ENCODE measurements around the gene ULBP2. TPM values are rescaled to one million over a fixed set of nuclear protein-coding genes. Genes with fewer than 3 reads are reported as not detected.
"Not testable (repeated sequence)": the region's sequence is repeated elsewhere in the genome, so short reads cannot be mapped to it uniquely, and the experiment has no call there.

Gene ULBP2
- total RNA-seq, 2 experiments from 2014 or later = 0.32 to 0.43 TPM

- H3K9me3 Mint-ChIP-seq (ENCODE audit: low read depth) = no peaks in the 10 kb centered on the region
- CTCF ChIA-PET = no interaction called here
- DNase-seq = no peak
Observed at GRCh38 chr6:149901444-149902140, 40.2 kb upstream of the ULBP2 start.

DNA sequence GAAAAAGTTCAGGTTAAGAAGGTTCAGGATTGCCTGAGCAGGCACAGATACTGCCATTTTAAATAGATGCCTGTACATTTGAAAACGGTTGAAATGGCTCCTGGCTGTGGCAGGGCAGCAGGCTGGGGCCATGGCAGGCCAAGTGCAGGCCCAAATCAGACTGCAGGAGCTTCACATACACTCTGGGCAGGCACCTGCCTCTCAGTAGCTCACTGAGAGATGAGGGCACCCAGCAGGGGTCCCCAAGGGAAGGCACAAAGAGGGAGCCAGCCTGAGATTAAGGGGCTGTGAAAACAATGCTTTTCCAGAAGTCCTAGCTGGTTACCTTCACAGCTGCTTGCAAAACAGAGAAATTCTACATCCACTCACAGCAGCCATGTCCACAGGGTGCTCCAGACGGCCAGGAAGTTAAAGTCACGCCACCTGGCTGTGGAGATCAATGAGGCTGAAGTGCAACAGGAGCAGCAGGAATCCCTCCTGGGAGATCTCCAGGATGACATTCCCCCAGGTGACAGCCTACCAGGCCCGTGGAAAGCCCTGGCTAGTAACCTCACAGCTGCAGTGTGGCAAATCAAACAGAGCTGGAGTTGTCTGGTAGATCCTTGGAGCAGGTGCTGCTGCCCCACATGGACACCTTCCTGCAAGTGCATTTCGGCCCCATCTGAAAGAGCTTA lies 37.7 kb upstream of the ULBP2 start:
- ChIA-PET CTCF (interaction anchor here (0.7 to 1.6 kb wide), 4 partner anchors 10 to 166 kb away, joined by 3 to 6 read pairs (median 3); no protein-coding TSS in a partner anchor), POLR2A (interaction anchor here (0.7 kb wide), 1 partner anchor 103 kb away, joined by 3 read pairs; no protein-coding TSS in a partner anchor)
- ATAC-seq (no peak), DNase-seq (no peak)
- H3K9me3 Mint-ChIP-seq (ENCODE audit: low read depth) = peaks cover 13% of the 10 kb centered on the region
- intact Hi-C loops (cut with DNase I, micrococcal nuclease) = no loop called here
- no peak overlapping the region for H3K27ac Mint-ChIP-seq
- H3K4me1 Mint-ChIP-seq = no peaks in the 10 kb centered on the region
- H3K4me3 Mint-ChIP-seq = no peak overlapping the region
- H3K27me3 Mint-ChIP-seq = peaks cover 3% of the 10 kb centered on the region
- peaks cover 3% of the 10 kb centered on the region for H3K36me3 Mint-ChIP-seq (ENCODE audit: low read depth)

More at GRCh38 chr6:149901444-149902140, 40.2 kb upstream of the ULBP2 start:
- ATAC-seq = no peak
- POLR2A ChIA-PET = no interaction called here
- intact Hi-C loops (cut with DNase I, micrococcal nuclease) = no loop called here
- no peak overlapping the region for H3K4me3 Mint-ChIP-seq
- H3K27ac Mint-ChIP-seq = no peak overlapping the region
- H3K27me3 Mint-ChIP-seq = peaks cover 3% of the 10 kb centered on the region
- H3K4me1 Mint-ChIP-seq = peaks cover 4% of the 10 kb centered on the region
- H3K36me3 Mint-ChIP-seq (ENCODE audit: low read depth) = no peaks in the 10 kb centered on the region

DNA sequence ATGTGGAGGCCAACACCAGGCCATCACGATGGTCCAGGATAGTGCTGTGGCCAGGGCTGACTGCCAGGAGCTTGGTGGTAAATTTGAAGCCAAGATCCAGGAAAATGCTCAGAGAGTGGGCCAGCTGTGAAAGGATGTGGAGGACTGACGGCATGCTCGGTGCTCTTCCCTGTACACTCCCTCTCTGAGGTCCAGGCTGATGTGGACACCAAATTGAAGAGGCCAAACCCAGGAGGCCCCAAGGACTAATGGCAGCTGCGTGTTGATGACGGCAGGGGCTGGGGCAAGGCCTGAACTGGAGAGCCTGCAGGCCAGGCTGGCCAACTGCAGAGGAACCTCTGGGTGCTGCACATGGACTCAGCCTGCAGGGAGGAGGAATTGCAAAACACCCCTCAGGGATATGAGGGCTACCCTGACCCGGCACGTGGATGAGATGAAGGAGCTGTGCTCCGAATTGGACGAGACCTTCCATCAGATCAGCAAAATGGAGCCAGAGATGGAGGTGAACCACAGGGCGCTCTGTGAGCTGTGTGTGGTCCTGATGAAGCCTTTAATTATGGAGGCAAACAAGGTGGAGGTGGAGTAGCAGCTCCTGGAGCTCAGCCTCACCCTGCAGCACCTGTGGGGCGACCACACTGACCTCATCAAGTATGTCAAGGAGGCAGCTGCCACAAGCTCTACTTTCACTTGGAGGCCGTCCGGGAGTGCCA lies 37.0 kb upstream of the ULBP2 start:
- no peak overlapping the region for H3K27ac Mint-ChIP-seq
- no peaks in the 10 kb centered on the region for H3K4me1 Mint-ChIP-seq
- DNase-seq (no peak), ATAC-seq (no peak)
- POLR2A ChIA-PET = no interaction called here
- H3K4me3 Mint-ChIP-seq = no peak overlapping the region
- intact Hi-C loops (cut with DNase I, micrococcal nuclease) = no loop called here
- peaks cover 3% of the 10 kb centered on the region for H3K27me3 Mint-ChIP-seq
- peaks cover 13% of the 10 kb centered on the region for H3K9me3 Mint-ChIP-seq (ENCODE audit: low read depth)
- CTCF ChIA-PET = interaction anchor here (0.9 to 1.6 kb wide), 5 partner anchors 11 to 166 kb away, joined by 3 to 6 read pairs (median 3); no protein-coding TSS in a partner anchor
- H3K36me3 Mint-ChIP-seq (ENCODE audit: low read depth) = peaks cover 3% of the 10 kb centered on the region

DNA sequence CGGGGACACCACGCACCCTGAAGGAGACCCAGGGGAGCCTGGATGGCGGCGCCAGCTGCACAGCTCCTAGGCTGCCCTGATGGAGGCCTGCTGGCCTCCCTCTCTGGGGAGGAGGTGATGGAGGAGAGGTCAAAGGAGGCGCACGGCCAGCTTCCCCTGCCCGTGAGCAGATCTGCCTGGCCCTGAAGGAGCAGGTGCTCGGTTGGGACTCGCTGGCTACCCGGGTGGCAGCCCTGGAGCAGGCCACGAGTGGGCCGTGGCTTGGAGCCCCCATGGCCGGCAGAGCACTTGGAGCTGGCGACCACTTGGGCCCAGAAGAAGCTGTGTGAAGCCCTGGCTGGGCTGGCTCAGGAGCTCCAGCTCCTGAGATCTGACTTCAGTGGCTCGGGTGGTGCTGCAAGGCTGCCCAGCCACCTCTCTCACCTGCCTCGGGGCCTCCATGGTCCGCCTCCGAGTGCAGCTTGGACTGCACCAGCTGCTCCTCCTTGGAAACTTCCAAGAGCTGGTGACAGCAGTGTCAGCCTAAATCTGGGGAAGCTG lies 36.4 kb upstream of the ULBP2 start:
- POLR2A ChIA-PET = interaction anchor here (0.7 to 1.0 kb wide), 2 partner anchors 20 to 366 kb away, joined by 3 read pairs; no protein-coding TSS in a partner anchor
- no peak overlapping the region for H3K4me3 Mint-ChIP-seq
- H3K27me3 Mint-ChIP-seq = peaks cover 3% of the 10 kb centered on the region
- no peak overlapping the region for H3K27ac Mint-ChIP-seq
- H3K9me3 Mint-ChIP-seq (ENCODE audit: low read depth) = peaks cover 13% of the 10 kb centered on the region
- no peaks in the 10 kb centered on the region for H3K4me1 Mint-ChIP-seq
- no peak for DNase-seq
- ATAC-seq = no peak
- H3K36me3 Mint-ChIP-seq (ENCODE audit: low read depth) = peaks cover 3% of the 10 kb centered on the region
- intact Hi-C loops (cut with DNase I, micrococcal nuclease) = no loop called here
- CTCF ChIA-PET = interaction anchor here (0.9 to 1.6 kb wide), 5 partner anchors 11 to 165 kb away, joined by 3 to 6 read pairs (median 3); no protein-coding TSS in a partner anchor

DNA sequence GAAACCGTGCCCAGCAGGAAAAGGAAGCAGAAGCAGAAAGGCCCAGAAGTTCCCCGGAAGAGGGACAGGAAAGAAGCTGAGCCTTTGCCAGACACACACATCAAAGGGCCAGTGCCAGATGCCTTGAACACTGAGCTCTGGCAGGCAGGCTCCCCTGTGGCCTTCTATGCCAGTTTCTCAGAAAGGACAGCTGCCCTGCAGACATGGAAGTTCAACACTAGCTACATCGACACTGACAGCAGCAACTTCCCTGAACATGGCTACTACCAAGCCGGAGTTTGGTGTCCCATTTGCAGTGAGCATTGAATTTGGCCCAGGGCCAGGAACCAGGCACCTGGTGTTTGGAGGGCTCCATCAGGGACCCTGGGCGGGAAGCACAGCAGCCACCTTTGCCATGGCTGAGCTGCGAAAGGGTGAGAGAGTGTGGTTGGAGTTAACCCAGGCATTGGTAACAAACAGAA lies 35.9 kb upstream of the ULBP2 start:
- H3K4me3 Mint-ChIP-seq = no peak overlapping the region
- DNase-seq (no peak), ATAC-seq (no peak)
- POLR2A ChIA-PET = interaction anchor here (0.7 to 1.0 kb wide), 2 partner anchors 20 to 366 kb away, joined by 3 read pairs; no protein-coding TSS in a partner anchor
- H3K27me3 Mint-ChIP-seq = peaks cover 6% of the 10 kb centered on the region
- intact Hi-C loops (cut with DNase I, micrococcal nuclease) = no loop called here
- peaks cover 13% of the 10 kb centered on the region for H3K9me3 Mint-ChIP-seq (ENCODE audit: low read depth)
- CTCF ChIA-PET = interaction anchor here (1.2 to 1.6 kb wide), 3 partner anchors 14 to 165 kb away, joined by 3 to 6 read pairs (median 4); no protein-coding TSS in a partner anchor
- no peaks in the 10 kb centered on the region for H3K4me1 Mint-ChIP-seq
- peaks cover 3% of the 10 kb centered on the region for H3K36me3 Mint-ChIP-seq (ENCODE audit: low read depth)
- no peak overlapping the region for H3K27ac Mint-ChIP-seq

GRCh38 chr6:149906405-149906804 lies 35.4 kb upstream of the ULBP2 start:
- ATAC-seq = no peak
- H3K9me3 Mint-ChIP-seq (ENCODE audit: low read depth) = peaks cover 13% of the 10 kb centered on the region
- DNase-seq = no peak
- CTCF ChIA-PET = interaction anchor here (1.2 to 1.6 kb wide), 2 partner anchors 14 to 110 kb away, joined by 3 to 4 read pairs; no protein-coding TSS in a partner anchor
- H3K27me3 Mint-ChIP-seq = peaks cover 8% of the 10 kb centered on the region
- H3K36me3 Mint-ChIP-seq (ENCODE audit: low read depth) = peaks cover 3% of the 10 kb centered on the region
- no peak overlapping the region for H3K4me3 Mint-ChIP-seq
- no peak overlapping the region for H3K27ac Mint-ChIP-seq
- no peaks in the 10 kb centered on the region for H3K4me1 Mint-ChIP-seq
- intact Hi-C loops (cut with DNase I, micrococcal nuclease) = no loop called here
- POLR2A ChIA-PET = interaction anchor here (1.0 kb wide), 1 partner anchor 21 kb away, joined by 3 read pairs; no protein-coding TSS in a partner anchor

DNA sequence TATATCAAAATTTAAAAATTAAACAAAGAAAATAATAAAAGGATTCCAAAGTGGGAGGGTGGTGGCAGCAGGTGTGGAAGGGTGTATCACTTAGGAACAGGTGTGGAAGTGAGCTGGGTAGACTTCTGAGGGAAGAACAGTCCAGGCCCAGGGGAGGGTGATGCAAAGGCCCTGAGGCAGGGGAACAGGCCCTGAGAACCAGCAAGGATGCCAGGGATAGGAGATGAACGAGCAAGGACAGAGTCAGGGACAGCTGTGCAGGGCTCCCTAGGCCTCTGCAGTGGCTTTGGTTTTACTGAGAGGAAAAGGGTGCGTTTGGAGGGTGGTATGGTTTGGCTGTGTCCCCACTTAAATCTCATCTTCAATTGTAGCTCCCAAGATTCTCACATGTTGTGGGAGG lies 34.5 kb upstream of the ULBP2 start:
- ATAC-seq = no peak
- Mint-ChIP-seq H3K4me1 (no peaks in the 10 kb centered on the region), H3K27me3 (peaks cover 6% of the 10 kb centered on the region), H3K9me3 (ENCODE audit: low read depth) (peaks cover 13% of the 10 kb centered on the region), H3K4me3 (no peak overlapping the region), H3K27ac (no peak overlapping the region), H3K36me3 (ENCODE audit: low read depth) (peaks cover 3% of the 10 kb centered on the region)
- intact Hi-C loops (cut with DNase I, micrococcal nuclease) = no loop called here
- POLR2A ChIA-PET = no interaction called here
- no peak for DNase-seq
- CTCF ChIA-PET = no interaction called here

GRCh38 chr6:149908480-149908879 lies 33.3 kb upstream of the ULBP2 start:
- intact Hi-C loops (cut with DNase I, micrococcal nuclease); POLR2A ChIA-PET; H3K4me3 Mint-ChIP-seq; DNase-seq; H3K27ac Mint-ChIP-seq; H3K27me3 Mint-ChIP-seq; ATAC-seq; H3K36me3 Mint-ChIP-seq (ENCODE audit: low read depth); H3K4me1 Mint-ChIP-seq: not testable (repeated sequence)
- CTCF ChIA-PET = interaction anchor here (0.6 kb wide), 1 partner anchor 70 kb away, joined by 3 read pairs; no protein-coding TSS in a partner anchor
- peaks cover 13% of the 10 kb centered on the region for H3K9me3 Mint-ChIP-seq (ENCODE audit: low read depth)

DNA sequence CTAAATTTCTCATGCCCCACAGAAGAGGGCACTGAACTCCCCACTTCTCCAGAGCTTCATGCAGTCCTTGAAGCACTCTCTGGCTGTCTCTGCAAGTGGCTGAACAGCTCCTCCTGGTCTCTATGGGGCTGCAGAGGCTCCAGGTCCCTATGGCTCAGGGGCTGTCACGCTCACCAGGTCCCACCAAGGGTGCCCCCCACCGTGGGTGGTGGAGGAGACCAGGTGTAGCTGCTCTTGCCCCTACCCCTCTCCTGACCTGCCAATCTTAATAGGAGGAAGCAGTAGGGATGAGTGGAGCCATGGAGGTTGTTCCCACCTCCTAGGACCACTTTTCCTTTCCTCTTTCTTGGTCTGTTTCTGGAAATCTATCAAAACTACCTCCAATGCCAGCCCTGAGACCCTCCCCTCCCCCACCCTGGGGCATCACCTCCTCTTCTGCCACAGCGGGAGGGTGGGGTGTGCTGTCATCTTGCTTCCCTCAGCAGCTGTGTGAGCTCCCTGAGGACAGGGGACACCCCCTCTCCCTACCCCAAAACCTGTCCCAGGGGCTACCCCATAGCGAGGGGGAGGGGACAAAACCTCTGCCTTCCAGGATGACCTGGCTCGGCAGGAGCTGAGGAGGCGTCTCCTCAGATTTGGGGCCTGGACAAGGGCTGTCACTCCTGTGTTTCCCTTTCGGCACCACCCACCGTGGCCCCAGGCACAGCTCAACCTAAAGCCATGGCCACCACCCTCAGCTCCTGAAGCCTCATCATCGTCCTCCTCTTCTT lies 31.9 kb upstream of the ULBP2 start:
- DNase-seq (no peak), ATAC-seq (no peak)
- intact Hi-C loops (cut with DNase I, micrococcal nuclease) = no loop called here
- H3K36me3 Mint-ChIP-seq (ENCODE audit: low read depth) = peaks cover 3% of the 10 kb centered on the region
- peaks cover 13% of the 10 kb centered on the region for H3K9me3 Mint-ChIP-seq (ENCODE audit: low read depth)
- ChIA-PET POLR2A (no interaction called here), CTCF (no interaction called here)
- H3K4me3 Mint-ChIP-seq = no peak overlapping the region
- H3K27me3 Mint-ChIP-seq = peaks cover 8% of the 10 kb centered on the region
- H3K4me1 Mint-ChIP-seq = no peaks in the 10 kb centered on the region
- H3K27ac Mint-ChIP-seq = no peak overlapping the region

DNA sequence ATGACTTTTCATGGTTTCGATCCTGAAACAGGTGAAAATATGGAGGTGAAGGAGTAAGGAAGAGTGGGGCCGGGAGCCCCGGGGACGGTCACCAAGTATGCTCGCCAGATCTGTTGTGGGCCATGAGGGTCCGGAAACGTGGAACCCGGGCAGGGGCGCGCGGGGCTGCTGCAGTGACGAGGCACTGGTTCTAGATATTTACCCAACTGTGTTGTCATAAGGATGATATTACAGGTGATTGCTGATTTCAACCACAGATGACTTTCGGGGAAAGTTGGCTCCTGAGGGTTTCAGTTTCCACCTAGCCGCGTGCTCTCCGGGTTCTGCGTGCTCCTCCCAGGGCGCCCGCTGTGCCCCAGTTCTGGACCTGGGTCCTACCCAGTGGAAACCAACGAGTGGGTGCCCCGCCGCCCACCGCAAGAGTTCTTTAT lies 31.1 kb upstream of the ULBP2 start:
- DNase-seq (no peak), ATAC-seq (no peak)
- intact Hi-C loops (cut with DNase I, micrococcal nuclease) = no loop called here
- Mint-ChIP-seq H3K36me3 (ENCODE audit: low read depth) (peaks cover 3% of the 10 kb centered on the region), H3K9me3 (ENCODE audit: low read depth) (peaks cover 13% of the 10 kb centered on the region), H3K27me3 (peaks cover 8% of the 10 kb centered on the region), H3K4me3 (no peak overlapping the region), H3K27ac (no peak overlapping the region), H3K4me1 (no peaks in the 10 kb centered on the region)
- ChIA-PET CTCF (no interaction called here), POLR2A (no interaction called here)

Measured in activated CD4-positive, alpha-beta T cell treated with anti-CD3 and anti-CD28 coated beads for 36 hours (primary cell).